AG04449 (cell line): Measurements from ENCODE around the gene POLR2L.

Source experiments
- CTCF ChIA-PET: fragments of 350-600 bp; formaldehyde crosslinking; extraction: SDS; loops from one replicate; lab custom pipeline; 2021; ENCODE audit warnings: antibody characterized with exemption; lab: Yijun Ruan, JAX
- POLR2A ChIA-PET: fragments of 400-600, 350-600 bp; formaldehyde crosslinking; extraction: SDS; loops from one replicate; lab custom pipeline; 2020; ENCODE audit warnings: antibody characterized with exemption, inconsistent platforms; lab: Yijun Ruan, JAX
- DNase-seq: peaks from one replicate; pipeline ENCODE4 v3.0.0-alpha.2; 2010; ENCODE audit warnings: low read depth, low spot score
- H3K4me3 ChIP-seq: 2 replicates; pipeline ENCODE4 v1.5.1; 2011; ENCODE audit warnings: low read depth, mild to moderate bottlenecking, control low read depth, low read length
- TF ChIP-seq, protein P1 (sequence below): IDR thresholded peaks from one replicate; pipeline ENCODE4 v1.5.1; 2011; ENCODE audit warnings: mild to moderate bottlenecking, moderate library complexity, low read length, control low read depth, inconsistent platforms; ENCODE audit not compliant: insufficient read depth; ENCODE audit errors: missing control alignments

The POLR2L gene

DNA sequence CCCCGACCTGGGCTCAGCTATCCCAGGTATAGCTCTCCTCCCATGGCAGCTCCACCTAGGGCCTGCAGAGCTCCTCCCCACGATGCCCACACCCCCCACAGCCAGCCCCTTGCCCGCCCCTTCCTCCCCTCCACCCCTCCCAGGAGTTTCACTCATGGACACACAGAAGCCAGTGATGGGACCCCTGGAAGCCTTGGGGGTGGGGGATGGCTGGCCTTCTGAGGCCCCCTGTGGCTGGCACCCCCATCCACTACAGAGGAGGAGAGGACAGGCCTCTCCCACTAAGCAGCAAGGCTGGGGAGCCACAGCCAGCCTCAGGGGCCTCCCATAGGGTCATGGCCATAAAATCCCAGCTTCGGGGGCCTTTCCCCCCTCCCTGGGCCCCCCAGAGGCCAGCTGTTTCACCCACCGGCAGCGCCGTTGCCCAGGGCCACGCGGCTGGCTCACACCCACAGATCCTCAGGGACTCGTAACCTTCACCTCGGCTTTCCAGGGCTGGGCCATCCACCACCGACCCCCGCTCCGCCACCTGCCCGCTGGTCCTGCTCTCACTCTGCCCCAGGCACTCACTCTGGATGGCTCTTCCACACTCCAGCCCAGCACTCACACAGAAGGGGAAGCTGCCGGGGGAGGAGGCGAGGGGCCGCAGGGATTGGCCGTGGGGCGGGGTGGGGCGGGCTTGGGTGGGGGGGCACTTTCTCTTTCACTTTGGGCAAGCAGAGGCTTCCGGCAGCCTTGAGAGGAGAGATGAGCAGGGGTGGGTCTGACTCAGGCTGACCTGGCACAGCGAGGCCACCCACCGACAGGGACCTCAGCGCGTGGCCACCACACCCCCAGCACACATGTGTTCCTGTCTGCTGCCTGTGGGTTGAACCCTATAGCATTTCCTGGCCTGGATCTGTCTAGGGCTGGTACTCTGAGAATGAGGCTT is 46.4 kb downstream of the POLR2L start:
- ChIA-PET POLR2A (interaction anchor here (1.2 to 2.8 kb wide), 7 partner anchors 8 to 48 kb away, joined by 4 to 11 read pairs (median 6); partner anchors contain the start of genes GATD1, PNPLA2 and RPLP2), CTCF (interaction anchor here (1.1 to 1.4 kb wide), 2 partner anchors 12 to 34 kb away, joined by 3 to 6 read pairs; no protein-coding TSS in a partner anchor)
- peak overlapping the region; percentile 81 for H3K4me3 ChIP-seq
- TF ChIP-seq, protein P1, sequence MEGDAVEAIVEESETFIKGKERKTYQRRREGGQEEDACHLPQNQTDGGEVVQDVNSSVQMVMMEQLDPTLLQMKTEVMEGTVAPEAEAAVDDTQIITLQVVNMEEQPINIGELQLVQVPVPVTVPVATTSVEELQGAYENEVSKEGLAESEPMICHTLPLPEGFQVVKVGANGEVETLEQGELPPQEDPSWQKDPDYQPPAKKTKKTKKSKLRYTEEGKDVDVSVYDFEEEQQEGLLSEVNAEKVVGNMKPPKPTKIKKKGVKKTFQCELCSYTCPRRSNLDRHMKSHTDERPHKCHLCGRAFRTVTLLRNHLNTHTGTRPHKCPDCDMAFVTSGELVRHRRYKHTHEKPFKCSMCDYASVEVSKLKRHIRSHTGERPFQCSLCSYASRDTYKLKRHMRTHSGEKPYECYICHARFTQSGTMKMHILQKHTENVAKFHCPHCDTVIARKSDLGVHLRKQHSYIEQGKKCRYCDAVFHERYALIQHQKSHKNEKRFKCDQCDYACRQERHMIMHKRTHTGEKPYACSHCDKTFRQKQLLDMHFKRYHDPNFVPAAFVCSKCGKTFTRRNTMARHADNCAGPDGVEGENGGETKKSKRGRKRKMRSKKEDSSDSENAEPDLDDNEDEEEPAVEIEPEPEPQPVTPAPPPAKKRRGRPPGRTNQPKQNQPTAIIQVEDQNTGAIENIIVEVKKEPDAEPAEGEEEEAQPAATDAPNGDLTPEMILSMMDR: no peak
- no peak for DNase-seq

DNA sequence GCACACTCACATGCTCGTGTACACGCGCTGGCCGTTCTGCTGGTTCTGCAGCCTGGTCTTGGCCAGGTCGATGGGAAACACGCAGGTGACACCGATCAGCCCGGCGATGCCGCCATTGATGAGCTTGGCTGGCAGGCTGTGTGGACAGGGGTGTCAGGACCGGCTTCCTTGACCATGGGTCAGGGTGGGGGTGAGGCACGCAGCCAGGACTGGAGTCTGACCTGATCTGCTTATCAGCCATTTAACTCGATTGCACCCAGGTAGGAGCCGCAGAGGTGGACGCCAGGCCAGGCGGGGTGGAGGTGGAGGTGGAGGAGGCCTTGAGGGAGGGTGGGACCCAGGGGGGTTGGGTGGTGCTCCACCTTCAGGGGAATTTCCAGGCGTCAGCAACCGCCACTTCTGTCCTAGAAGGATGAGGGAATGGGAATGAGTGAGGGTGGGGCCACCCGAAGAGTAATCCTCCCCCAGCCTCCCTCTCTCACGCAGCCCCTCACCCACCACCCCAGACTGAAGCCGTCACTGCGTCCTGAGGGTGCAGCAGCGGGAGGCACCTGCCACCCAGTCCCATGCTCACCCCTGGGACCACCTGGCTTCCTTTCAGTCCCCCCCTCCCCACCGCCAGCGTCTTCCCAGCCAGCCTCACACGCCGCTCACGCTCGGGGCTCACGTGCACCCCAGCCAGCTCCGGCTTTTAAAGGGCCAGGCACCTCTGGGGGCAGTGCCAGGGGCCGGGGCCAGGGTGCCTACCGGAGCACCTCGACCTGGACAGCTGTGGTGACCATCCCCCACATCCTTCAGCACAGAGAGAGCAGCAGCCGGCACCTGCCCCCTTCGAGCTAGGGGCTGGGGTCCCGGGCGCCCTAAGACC is 47.3 kb downstream of the POLR2L start:
- ChIA-PET CTCF (interaction anchor here (0.6 to 1.4 kb wide), 2 partner anchors 11 kb away, joined by 4 to 6 read pairs; no protein-coding TSS in a partner anchor), POLR2A (interaction anchor here (1.2 to 2.8 kb wide), 5 partner anchors 9 to 24 kb away, joined by 4 to 11 read pairs (median 6); partner anchors contain the start of genes GATD1 and PNPLA2)
- TF ChIP-seq, protein P1: no peak
- no peak for DNase-seq
- peak overlapping the region; percentile 81 for H3K4me3 ChIP-seq

DNA sequence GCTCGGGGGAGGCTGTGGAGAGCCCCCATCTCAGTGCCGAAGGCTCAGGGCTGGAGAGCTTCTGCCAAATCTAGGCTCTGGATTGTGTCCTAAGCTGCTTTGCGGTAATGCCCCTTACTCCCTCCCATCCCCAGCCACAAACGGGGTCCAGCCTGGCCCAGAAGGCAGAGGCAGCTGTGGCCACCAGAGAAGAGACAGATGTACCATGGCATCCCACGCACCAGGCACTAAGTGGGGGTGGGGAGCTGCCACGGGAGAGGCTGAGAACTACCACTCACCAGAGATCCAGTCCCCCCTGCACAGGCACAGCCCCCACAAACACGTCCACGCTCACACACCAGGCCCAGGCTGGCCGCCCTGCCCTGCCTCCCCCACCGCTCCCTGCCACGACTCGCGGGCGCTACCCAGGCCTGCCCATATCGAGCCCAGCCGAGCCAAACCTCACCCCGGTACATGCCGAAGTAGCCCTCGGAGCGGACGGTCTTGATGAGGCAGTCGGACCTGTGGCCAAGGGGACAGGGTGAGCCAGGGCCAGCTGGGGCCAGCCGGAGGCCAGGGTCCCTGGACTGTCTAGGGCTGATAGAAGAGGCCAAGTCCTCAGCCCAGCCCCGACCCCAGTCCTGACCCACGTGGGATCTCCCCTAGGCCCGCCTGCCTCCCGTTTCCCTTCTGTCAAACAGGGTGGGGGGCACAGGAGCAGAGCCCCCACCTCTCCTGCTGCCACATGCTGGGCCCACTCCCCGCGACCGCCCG is 48.1 kb downstream of the POLR2L start:
- POLR2A ChIA-PET: interaction anchor here (1.4 to 2.8 kb wide), 2 partner anchors 9 to 17 kb away, joined by 3 to 10 read pairs; partner anchors contain the start of gene GATD1
- TF ChIP-seq, protein P1: no peak
- CTCF ChIA-PET: interaction anchor here (2.4 kb wide), 1 partner anchor 10 kb away, joined by 13 read pairs; no protein-coding TSS in a partner anchor

DNA sequence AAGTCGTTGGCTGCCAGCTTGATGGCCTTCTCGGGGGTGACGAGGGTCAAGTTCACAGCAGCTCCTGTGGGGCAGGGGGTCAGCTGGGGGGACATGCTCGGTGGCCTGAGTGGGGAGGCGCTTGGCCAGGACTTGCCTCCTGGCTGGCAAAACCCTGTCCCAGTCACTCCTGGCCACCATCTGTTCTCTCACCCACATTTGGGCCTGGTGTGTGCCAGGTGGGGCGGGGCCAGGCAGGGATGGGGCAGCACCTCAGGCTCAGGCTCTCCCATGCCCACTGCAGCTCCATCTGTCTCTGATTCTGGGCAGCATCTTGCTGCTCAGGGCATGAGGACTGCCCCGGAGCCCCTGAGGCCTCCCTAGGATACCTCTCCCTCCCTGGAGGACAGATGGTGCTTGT is 48.8 kb downstream of the POLR2L start:
- TF ChIP-seq, protein P1: no peak
- H3K4me3 ChIP-seq: no peak overlapping the region
- CTCF ChIA-PET: interaction anchor here (2.4 kb wide), 1 partner anchor 9 kb away, joined by 13 read pairs; no protein-coding TSS in a partner anchor
- DNase-seq: no peak
- POLR2A ChIA-PET: interaction anchor here (1.4 kb wide), 1 partner anchor 9 kb away, joined by 3 read pairs; no protein-coding TSS in a partner anchor

More for the DNA sequence above, 48.1 kb downstream of the POLR2L start:
- no peak overlapping the region for H3K4me3 ChIP-seq
- DNase-seq: no peak

DNA sequence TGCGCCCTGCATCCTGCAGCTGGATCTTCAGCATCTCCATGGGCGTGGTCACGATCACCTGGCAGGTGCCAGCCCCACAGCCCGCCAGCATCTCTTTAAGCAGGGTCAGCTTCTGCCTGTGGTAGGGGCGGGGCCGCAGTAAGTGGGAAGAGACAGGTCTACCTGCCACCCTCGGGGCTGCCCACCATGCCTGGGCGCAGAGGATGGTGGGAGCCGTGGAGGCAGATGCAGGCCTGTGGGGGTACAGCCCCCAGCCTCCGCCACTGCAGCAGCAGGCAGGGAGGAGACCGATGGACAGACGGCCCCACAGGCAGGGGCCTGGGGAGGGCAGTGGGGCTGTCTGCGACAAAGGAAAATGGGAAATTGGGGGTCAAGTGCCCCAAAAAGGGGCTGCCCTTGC is 49.5 kb downstream of the POLR2L start:
- DNase-seq: no peak
- CTCF ChIA-PET: interaction anchor here (2.4 kb wide), 1 partner anchor 8 kb away, joined by 13 read pairs; no protein-coding TSS in a partner anchor
- POLR2A ChIA-PET: no interaction called here
- no peak overlapping the region for H3K4me3 ChIP-seq
- TF ChIP-seq, protein P1: no peak
